Calu3 (cell line): ENCODE results near the gene PCYT2. TPM values are rescaled to one million over a fixed set of nuclear protein-coding genes. Genes with fewer than 3 reads are reported as not detected.

Source experiments
- BruUV-seq: library from RNA; stranded (reverse); fragments of 400-500 nt; replicated peaks from 2 replicates; lab custom pipeline; 2021; lab: Mats Ljungman, UMichigan
- CTCF ChIA-PET: fragments of 300-600 bp; sonication (Branson Sonifier 250); formaldehyde crosslinking; loops from one replicate; lab custom pipeline; 2022; ENCODE audit warnings: antibody characterized with exemption; lab: Charles Lee
- DNase-seq: peaks from one replicate; pipeline ENCODE4 v3.0.0; 2022
- H3K27ac Mint-ChIP-seq: one replicate; pipeline ENCODE4 v1.8.0; 2022; ENCODE audit warnings: mixed read lengths; ENCODE audit not compliant: unreplicated experiment
- H3K27me3 Mint-ChIP-seq: one replicate; pipeline ENCODE4 v1.8.0; 2022; ENCODE audit warnings: mixed read lengths; ENCODE audit not compliant: unreplicated experiment
- H3K36me3 Mint-ChIP-seq: one replicate; pipeline ENCODE4 v1.8.0; 2022; ENCODE audit warnings: mild to moderate bottlenecking, moderate library complexity, mixed read lengths; ENCODE audit not compliant: insufficient read depth, unreplicated experiment
- H3K4me1 Mint-ChIP-seq: one replicate; pipeline ENCODE4 v1.8.0; 2022; ENCODE audit warnings: mild to moderate bottlenecking, low read depth, mixed read lengths; ENCODE audit not compliant: unreplicated experiment
- H3K4me3 Mint-ChIP-seq: one replicate; pipeline ENCODE4 v1.8.0; 2022; ENCODE audit warnings: mild to moderate bottlenecking, low read depth, moderate library complexity, mixed read lengths; ENCODE audit not compliant: unreplicated experiment
- H3K9me3 Mint-ChIP-seq: one replicate; pipeline ENCODE4 v1.8.0; 2022; ENCODE audit warnings: low read depth, mixed read lengths; ENCODE audit not compliant: unreplicated experiment
- intact Hi-C: fragments of 100-400 bp; cut with micrococcal nuclease; formaldehyde crosslinking; loops from one replicate; pipeline ENCODE4 v1.10.0; 2022; ENCODE audit not compliant: unreplicated experiment
- total RNA-seq: library from RNA; stranded (reverse); gene quantifications from 2 replicates; pipeline ENCODE4 v1.2.3, GENCODE V29; 2022
- TF ChIP-seq, protein P1 (sequence below): fragments of 200-600 bp; IDR thresholded peaks from one replicate; pipeline ENCODE4 v1.8.0; 2022; ENCODE audit warnings: antibody characterized with exemption; ENCODE audit not compliant: unreplicated experiment

The PCYT2 gene
- total RNA-seq, 1 experiment from 2014 or later = 58.4 TPM

DNA sequence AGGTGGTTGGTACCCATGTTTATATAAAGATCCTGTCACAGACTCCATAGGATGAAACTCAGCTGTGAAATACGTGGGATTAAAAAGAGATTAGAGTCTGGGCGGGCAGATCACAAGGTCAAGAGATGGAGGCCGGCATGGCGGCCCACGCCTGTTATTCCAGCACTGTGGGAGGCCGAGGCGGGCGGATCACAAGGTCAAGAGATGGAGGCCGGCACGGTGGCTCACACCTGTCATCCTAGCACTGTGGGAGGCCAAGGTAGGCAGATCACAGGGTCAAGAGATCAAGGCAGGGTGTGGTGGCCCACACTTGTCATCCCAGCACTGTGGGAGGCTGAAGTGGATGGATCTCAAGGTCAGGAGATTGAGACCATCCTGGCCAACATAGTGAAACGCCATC is 15.8 kb downstream of the PCYT2 start:
- Mint-ChIP-seq H3K36me3 (peaks cover 62% of the 10 kb centered on the region), H3K27ac (no peak overlapping the region), H3K4me1 (no peaks in the 10 kb centered on the region), H3K9me3 (no peaks in the 10 kb centered on the region), H3K4me3 (no peak overlapping the region), H3K27me3 (peaks cover 2% of the 10 kb centered on the region)
- CTCF ChIA-PET = no interaction called here
- intact Hi-C loops = no loop called here
- TF ChIP-seq, protein P1, sequence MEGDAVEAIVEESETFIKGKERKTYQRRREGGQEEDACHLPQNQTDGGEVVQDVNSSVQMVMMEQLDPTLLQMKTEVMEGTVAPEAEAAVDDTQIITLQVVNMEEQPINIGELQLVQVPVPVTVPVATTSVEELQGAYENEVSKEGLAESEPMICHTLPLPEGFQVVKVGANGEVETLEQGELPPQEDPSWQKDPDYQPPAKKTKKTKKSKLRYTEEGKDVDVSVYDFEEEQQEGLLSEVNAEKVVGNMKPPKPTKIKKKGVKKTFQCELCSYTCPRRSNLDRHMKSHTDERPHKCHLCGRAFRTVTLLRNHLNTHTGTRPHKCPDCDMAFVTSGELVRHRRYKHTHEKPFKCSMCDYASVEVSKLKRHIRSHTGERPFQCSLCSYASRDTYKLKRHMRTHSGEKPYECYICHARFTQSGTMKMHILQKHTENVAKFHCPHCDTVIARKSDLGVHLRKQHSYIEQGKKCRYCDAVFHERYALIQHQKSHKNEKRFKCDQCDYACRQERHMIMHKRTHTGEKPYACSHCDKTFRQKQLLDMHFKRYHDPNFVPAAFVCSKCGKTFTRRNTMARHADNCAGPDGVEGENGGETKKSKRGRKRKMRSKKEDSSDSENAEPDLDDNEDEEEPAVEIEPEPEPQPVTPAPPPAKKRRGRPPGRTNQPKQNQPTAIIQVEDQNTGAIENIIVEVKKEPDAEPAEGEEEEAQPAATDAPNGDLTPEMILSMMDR = no peak
- BruUV-seq = no TSS peak
- DNase-seq = no peak

- peak overlapping the region; percentile 92 for H3K4me3 Mint-ChIP-seq
- H3K36me3 Mint-ChIP-seq = peaks cover 90% of the 10 kb centered on the region
- H3K9me3 Mint-ChIP-seq = no peaks in the 10 kb centered on the region
- DNase-seq = no peak
- H3K4me1 Mint-ChIP-seq = no peaks in the 10 kb centered on the region
- peak overlapping the region; percentile 93 for H3K27ac Mint-ChIP-seq
- no peaks in the 10 kb centered on the region for H3K27me3 Mint-ChIP-seq
- intact Hi-C loops = no loop called here
- TF ChIP-seq, protein P1 = no peak
- BruUV-seq = no TSS peak
- CTCF ChIA-PET = no interaction called here
Measured at GRCh38 chr17:81891303-81891552, 20.0 kb downstream of the PCYT2 start.

DNA sequence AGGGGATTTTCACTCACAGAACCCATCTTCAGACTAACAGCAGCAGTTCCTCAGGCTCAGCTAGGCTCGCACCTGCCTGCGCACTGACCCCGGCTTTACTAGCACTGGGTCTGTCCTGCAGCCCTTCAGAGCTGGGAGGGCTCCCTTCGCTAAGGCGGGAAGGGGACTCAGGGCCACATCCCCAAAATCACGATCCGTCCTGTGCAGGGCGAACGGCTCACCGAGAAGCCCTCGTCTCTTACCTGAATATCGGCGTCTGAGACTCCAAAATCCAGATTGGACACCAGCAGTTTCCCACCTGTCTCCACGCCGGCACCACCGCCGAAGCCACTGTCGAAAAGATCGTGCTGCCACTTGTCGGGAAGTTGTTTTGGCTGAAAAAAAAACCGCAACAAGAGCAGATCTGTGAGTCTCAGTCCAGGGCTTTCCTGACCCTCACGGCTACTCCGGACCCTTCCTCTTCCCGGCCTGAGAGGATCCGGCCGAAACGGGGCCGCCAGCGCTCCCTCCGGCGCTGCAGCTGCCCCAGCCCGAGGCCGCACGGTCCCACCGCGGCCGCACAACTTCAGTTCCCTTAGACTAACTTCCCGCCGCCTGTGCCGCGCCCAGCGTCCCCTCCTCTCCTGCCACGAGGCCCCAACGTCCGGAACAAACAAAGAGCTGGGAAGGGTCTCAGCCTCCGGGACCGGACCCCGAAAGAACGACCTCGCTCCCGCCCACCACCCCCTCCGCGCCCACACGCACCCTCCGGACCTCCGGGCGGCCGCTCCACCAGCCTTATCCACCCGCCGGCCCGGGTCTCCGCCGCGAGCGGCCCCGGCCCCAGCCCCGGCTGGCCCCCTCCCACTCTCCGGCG is 20.5 kb downstream of the PCYT2 start:
- intact Hi-C loops = no loop called here
- CTCF ChIA-PET = no interaction called here
- BruUV-seq = no TSS peak
- TF ChIP-seq, protein P1 = no peak
- peak overlapping the region; percentile 92 for H3K4me3 Mint-ChIP-seq
- DNase-seq = no peak
- H3K27ac Mint-ChIP-seq = peak overlapping the region; percentile 93
- peaks cover 91% of the 10 kb centered on the region for H3K36me3 Mint-ChIP-seq
- H3K4me1 Mint-ChIP-seq = no peaks in the 10 kb centered on the region
- no peaks in the 10 kb centered on the region for H3K27me3 Mint-ChIP-seq
- no peaks in the 10 kb centered on the region for H3K9me3 Mint-ChIP-seq

DNA sequence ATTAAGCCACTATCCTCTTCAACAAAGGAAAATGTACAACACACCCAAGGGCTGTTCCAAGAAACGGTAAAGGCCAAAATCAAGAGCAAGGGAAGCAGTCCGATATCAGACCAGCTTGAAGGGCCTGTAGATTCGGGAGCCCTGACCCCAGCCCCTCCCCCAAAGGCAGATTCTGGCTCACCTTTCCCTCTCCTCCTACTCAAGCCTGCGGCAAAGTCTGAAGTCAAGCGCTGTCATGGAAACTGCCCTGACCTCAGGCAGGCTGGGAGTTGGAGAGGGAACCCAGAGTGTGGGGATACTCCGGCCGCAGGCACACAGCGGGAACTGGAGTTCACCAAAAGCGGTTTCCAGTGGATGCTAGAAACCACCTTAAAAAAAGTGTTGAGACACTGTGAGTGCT is 21.6 kb downstream of the PCYT2 start:
- no peak for DNase-seq
- intact Hi-C loops = no loop called here

More for the DNA sequence above, 21.6 kb downstream of the PCYT2 start:
- Mint-ChIP-seq H3K4me1 (no peaks in the 10 kb centered on the region), H3K27me3 (no peaks in the 10 kb centered on the region), H3K4me3 (peak overlapping the region; percentile 92), H3K36me3 (peaks cover 86% of the 10 kb centered on the region), H3K9me3 (no peaks in the 10 kb centered on the region), H3K27ac (peak overlapping the region; percentile 47)
- TF ChIP-seq, protein P1 = no peak
- CTCF ChIA-PET = no interaction called here
- BruUV-seq = no TSS peak
